ENCODE results near the gene NIT1. TPM values are rescaled to one million over a fixed set of nuclear protein-coding genes. Genes with fewer than 3 reads are reported as not detected.
"Not testable (repeated sequence)": the region's sequence is repeated elsewhere in the genome, so short reads cannot be mapped to it uniquely, and the experiment has no call there.

Gene NIT1
- total RNA-seq, 1 donor from 2014 or later, result 18.7 TPM

- DNase-seq, result no peak
Observed at GRCh38 chr1:161115132-161115711, 2.7 kb upstream of the NIT1 start.

DNA sequence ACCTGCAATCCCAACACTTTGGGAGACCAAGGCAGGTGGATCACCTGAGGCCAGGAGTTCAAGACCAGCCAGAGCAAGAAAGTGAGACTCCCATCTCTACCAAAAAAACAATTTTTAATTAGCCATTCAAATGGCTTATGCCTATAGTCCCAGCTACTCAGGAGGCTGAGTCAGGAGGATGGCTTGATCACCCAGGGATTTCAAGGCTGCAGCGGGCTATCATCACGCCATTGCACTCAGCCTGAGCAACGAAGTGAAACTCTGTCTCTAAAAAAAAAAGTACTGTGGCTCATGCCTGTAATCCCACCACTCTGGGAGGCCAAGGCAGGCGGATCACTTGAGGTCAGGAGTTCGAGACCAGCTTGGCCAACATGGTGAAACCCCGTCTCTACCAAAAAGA, 1.9 kb upstream of the NIT1 start:
- not testable (repeated sequence) for DNase-seq

DNA sequence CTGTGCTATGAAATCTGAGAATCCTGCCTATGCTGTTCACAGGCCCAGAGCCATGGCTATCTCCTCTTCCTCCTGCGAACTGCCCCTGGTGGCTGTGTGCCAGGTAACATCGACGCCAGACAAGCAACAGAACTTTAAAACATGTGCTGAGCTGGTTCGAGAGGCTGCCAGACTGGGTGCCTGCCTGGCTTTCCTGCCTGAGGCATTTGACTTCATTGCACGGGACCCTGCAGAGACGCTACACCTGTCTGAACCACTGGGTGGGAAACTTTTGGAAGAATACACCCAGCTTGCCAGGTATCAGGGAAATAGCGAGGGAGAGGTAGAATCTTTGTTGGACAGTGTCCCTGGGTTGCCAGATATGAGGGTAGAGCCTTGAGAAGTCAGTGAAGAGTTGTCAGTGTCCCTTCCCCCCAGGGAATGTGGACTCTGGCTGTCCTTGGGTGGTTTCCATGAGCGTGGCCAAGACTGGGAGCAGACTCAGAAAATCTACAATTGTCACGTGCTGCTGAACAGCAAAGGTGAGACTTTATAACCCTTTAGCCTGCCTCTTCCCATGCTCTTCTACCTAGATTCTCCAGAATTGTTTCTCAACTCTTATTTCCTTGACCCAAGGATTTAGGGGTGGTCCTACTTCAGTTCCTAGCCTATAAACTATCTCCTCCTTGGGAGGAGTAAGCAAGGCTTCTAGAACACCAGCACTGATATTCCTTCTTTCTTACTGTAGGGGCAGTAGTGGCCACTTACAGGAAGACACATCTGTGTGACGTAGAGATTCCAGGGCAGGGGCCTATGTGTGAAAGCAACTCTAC, 1.4 kb downstream of the NIT1 start:
- DNase-seq, result no peak

DNA sequence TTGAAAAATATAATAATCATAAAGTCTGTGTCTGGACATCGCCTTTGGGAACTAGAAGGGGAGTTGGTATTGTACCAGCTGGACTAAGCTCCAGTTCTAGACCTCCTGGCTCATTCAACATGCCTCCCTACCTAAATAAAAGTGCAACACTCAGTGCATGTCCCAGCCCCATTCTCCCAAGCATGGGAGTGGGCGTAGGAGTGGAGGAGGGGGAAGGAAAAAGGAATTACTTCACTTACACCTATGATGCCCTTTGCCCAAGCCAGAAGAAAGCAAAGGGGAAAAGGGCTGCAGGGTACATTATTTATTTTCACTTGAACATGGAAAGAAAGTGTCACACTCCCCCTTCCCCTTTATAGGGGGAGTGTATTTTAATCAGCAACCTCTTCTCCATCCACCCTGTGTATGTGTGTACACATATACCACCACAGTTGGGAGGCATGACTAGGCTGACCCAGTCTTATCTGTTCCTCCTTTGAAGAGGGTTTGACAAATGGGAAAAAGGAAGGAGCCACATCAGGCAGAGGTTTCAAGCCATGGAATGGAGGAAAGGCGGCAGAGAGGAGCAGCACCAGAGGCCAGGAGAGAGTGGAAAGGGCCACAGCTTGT, 3.2 kb downstream of the NIT1 start:
- no peak for DNase-seq

GRCh38 chr1:161121834-161122233, 3.9 kb downstream of the NIT1 start:
- no peak for DNase-seq

DNA sequence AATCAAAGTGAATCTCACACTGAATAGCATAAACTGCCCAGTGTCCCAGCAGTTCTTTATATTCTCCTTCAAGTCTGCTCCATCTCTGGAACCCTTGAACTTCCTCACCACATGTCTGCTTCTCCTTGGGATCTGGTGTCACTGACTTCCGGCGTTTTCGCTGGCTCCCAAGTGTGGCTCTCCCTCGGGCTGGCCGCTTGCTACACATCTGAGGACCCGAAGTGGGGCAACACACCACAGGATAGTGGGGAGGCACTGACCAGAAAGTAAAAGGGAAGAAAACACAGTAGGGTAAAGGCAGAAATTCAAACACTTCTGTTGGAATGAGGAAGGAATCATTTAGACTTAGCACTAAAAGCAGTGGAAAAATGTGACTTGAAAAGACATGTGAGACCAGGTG, 5.1 kb downstream of the NIT1 start:
- DNase-seq, result no peak

DNA sequence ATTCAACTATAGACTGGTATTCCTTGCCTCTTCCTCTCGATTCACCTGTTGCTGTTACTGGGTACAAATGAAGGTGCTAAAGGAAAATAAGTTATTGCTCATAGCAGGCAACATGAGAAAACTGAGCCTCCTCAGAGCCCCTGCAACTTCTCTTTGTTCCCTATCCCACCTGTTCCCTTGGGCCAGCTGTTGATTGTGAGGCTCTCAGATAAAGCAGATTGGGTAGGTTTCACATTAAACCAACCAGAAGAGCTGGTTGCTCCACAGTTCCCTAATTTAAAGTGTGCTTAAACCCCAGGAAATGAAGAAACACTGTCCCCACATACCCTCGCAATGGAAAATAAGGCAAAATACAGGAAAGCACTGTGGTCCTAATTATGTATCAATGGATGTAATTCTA, 9.7 kb downstream of the NIT1 start:
- DNase-seq, result no peak

- DNase-seq, result no peak
Observed at GRCh38 chr1:161128591-161129420, 10.9 kb downstream of the NIT1 start.

GRCh38 chr1:161130266-161130665, 12.4 kb downstream of the NIT1 start:
- no peak for DNase-seq

- DNase-seq, result no peak
Observed at GRCh38 chr1:161131523-161132409, 13.9 kb downstream of the NIT1 start.

DNA sequence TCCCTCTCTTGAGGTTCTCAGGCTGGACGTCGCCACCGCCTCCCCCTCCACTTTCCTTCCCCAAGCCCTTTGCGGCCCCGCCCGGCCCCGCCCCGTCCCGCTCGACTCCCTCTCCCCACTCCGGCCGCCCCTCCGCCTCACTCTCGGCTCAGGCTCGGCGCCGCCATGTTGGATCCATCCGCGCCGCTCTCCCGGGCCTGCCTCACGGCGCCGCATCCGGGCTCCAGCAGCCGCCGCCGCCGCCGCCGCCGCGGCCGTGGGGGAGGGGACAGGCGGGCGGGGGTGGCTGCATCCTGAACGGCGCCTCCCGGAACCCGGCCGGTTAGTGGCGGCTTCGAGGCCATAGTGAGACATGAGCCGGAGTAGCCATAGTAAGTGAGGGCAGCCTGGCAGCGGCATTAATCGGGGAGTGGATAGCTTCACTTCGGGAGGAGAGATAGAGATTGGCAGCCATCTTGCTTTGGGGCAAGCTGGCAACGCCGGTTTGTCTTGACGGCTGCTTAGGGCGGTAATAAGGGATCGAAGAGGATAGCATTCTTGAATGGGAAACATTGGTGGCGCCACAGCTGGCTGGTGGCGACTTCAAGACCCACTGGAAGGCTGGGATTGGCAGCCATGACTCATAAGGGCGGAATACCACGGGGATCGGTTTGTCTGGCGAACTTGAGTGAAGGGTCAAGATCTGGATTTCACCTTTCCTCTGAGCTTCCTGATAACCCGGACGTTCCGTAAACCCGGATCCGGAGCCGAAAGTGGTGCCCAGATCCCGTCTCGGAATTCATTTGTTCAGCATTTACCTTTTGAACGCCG, 14.7 kb downstream of the NIT1 start, which contains the start of gene DEDD:
DEDD (minus strand) TSS at position 258 of the 810 bp plus-strand sequence. CDS start 8,205 bp downstream, outside the sequence.
- peak; percentile 96 for DNase-seq

GRCh38 chr1:161133220-161133740, 15.4 kb downstream of the NIT1 start:
- DNase-seq, result no peak

GRCh38 chr1:161137881-161138280, 20.0 kb downstream of the NIT1 start:
- DNase-seq, result no peak

DNA sequence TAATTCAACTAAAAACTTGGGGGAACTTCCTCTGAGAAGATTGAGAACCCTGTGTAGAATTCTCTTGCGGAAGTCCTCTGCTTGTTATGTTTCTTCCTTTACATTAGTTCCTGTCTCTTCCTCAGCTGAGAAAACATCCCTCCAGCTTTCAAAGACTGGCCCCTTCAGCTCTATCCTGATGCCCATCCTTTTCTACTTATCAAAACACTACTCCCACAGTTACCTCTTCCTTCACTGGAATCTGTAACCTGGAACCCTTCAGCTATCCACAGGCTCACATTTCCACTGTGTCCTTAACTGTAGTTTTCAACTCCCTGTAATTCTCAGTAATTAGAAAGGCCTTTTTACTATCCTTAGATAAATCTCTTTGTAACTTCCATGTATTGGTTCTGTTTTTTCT, 20.5 kb downstream of the NIT1 start:
- DNase-seq, result no peak

- no peak for DNase-seq
Observed at GRCh38 chr1:161139766-161140165, 21.9 kb downstream of the NIT1 start.

DNA sequence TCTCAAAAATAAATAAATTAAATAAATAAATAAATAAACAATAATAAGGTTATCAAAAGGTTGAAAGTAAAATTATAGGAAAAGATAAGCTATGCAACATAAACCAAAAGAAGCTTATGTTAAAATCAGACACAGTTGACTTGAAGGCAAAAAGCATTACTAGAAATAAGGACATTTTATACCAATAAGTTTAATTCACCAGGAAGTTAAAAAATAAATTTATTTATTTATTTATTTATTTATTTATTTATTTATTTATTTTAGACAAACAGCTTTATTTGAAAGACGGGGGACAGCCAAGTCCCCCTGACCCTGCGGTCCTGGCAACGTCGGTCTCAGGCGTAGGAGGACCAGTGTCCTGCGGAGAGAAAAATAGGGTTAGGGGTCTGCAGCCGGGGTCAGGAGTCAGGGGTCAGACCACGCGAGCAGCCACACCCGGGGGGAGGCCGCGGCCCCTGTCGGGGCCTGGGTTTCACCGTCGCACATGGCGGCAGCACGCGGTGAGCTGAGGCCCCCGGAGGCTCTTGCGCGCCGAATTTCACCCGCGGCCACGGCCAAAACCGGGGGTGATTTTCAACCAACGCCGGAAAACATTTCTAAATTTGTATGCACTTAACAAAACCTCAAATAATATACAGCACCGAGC, 23.0 kb downstream of the NIT1 start:
- DNase-seq, result no peak

GRCh38 chr1:161145832-161146231, 27.9 kb downstream of the NIT1 start:
- no peak for DNase-seq

DNA sequence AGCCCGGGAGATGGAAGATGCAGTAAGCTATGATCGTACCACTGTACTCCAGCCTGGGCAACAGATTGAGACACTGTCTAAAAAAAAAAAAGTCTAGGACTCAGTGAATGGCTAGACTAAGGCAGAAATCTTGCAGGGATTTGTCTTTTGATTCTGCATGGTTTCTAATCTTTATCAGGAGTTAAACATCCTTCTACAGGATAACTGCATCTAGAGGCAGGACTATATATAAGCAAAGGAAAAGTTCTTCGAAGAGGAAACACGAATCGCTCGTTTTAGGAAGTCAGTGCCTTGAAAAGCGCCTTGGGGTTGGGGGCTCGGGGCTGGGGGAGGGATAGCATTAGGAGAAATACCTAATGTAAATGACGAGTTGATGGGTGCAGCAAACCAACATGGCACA, 35.3 kb downstream of the NIT1 start:
- no peak for DNase-seq

DNA sequence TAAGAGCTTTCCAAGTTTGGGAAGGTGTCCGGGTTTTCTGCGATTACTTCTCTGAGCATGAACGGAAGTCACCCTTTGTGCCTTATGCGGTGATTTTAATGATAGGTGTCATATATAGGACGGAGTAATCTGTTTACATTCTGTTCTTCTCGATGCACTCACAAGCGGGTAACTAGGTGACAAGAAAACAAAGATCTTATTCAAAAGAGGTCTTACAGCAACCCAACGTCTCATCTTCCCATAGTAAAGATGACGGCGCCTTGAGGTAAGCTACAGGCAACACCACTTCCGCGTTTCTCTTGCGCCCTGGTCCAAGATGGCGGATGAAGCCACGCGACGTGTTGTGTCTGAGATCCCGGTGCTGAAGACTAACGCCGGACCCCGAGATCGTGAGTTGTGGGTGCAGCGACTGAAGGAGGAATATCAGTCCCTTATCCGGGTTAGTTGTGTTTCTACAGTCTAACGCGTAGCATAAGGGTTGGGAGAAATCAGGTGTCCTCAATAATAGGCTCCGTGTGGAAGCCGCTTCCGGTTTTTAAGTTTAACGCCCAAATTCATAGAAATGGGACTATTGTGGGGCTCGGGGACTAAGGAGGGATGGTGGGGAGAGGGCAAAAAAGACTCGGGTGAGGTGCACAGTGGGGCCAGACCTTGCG, 35.9 kb downstream of the NIT1 start, which contains the start of gene UFC1:
UFC1 (plus strand) TSS at position 297 of the 656 bp plus-strand sequence; CDS start at position 317, 20 bp downstream.
- peak; percentile 73 for DNase-seq

All from occipital lobe (tissue), 2 donors.